ENCODE measurements around the gene DOK1.

Gene DOK1

GRCh38 chr2:74553892-74554819 is at the start of gene DOK1, which contains the start of gene LOXL3:
Gene DOK1 (plus strand): TSS chr2:74554720. CDS start chr2:74554755, 35 bp downstream.
Gene LOXL3 (minus strand): TSS chr2:74553942. CDS start chr2:74552634, 1,308 bp downstream.
- FAIRE-seq: no peak

- FAIRE-seq: no peak
Measured at GRCh38 chr2:74505448-74506246, 48.9 kb upstream of the DOK1 start.

- no peak for FAIRE-seq
Measured at GRCh38 chr2:74507145-74507925, 47.2 kb upstream of the DOK1 start, which contains the start of gene PCGF1. Gene PCGF1 (minus strand): TSS chr2:74507695. CDS start chr2:74507668, 27 bp downstream.

- FAIRE-seq: no peak
Measured at GRCh38 chr2:74507926-74508520, 46.5 kb upstream of the DOK1 start.

GRCh38 chr2:74510272-74510671 is 44.2 kb upstream of the DOK1 start:
- no peak for FAIRE-seq

GRCh38 chr2:74511104-74511989 is 43.2 kb upstream of the DOK1 start:
- FAIRE-seq: no peak

GRCh38 chr2:74512744-74513604 is 41.5 kb upstream of the DOK1 start:
- no peak for FAIRE-seq

GRCh38 chr2:74513605-74514367 is 40.7 kb upstream of the DOK1 start:
- no peak for FAIRE-seq

- no peak for FAIRE-seq
Measured at GRCh38 chr2:74514368-74515270, 39.9 kb upstream of the DOK1 start, which contains the start of gene TLX2. Gene TLX2 (plus strand): TSS chr2:74514450. CDS start chr2:74514807, 357 bp downstream.

- FAIRE-seq: no peak
Measured at GRCh38 chr2:74515271-74515980, 39.1 kb upstream of the DOK1 start.

- no peak for FAIRE-seq
Measured at GRCh38 chr2:74515981-74516633, 38.4 kb upstream of the DOK1 start.

GRCh38 chr2:74516650-74517049 is 37.9 kb upstream of the DOK1 start:
- FAIRE-seq: no peak

- FAIRE-seq: no peak
Measured at GRCh38 chr2:74522516-74522915, 32.0 kb upstream of the DOK1 start.

- no peak for FAIRE-seq
Measured at GRCh38 chr2:74524005-74524404, 30.5 kb upstream of the DOK1 start.

GRCh38 chr2:74524955-74525716 is 29.4 kb upstream of the DOK1 start:
- no peak for FAIRE-seq

Data from A204.1 (cell line).